ENCODE results near the gene ATP4A.

ATP4A gene

DNA sequence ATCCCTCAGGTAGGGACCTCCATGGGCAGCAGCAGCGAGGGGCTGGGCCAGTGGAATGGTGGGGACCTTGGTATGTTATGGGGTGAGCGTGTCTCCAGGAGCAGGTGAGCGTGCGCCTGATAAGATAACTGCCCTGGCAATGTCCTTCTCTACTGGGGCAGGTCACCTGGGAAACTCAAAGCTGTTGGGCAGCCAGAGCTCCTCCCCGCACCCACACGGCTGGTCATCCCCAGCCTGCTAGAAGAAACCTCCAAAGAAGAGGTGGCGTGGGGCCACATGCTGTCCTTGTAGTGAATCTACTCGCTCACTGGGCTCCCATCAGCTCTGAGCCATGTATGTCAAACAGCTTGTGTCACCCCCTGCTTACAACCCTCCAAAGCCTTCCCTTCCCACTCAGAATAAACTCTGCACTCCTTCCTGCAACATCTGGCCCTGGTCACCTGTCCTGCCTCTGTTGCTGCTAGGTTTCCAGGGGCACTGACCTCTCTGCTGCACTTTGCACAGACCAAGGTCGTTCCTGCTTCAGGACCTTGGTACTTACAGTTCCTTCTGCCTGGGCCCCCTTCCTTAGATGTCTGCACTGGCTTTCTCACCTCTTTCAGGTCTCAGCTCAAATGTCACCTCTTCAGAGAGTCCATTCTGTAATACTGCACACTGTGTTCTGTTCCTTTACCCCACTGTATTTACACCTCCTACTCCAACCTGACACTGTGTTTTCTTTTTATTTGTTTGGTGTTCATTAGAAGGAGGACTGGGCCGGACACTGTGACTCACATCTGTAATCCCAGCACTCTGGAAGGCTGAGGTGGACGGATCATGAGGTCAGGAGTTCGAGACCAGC, 1.8 kb upstream of the ATP4A start:
- DNase-seq: no peak

DNA sequence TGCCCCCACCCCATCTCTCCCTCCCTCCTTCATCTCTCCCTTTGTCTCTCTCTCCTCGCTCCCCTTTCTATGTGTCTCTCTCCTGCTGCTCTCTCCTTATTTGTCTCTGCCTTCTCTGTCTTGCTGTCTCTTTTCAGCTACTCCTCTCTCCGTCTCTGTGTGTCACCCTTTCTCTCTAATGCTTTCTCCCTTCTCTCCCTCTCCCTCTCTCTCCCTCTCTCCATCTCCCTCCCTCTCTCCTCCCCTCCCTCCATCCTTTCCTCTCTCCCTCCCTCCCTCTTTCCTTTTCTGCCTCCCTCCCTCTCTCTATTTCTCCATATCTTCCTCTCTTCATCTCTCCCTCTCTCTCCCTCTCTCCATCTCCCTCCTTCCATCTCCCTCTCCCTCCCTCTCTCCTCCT, 682 bp downstream of the ATP4A start:
- no peak for DNase-seq

DNA sequence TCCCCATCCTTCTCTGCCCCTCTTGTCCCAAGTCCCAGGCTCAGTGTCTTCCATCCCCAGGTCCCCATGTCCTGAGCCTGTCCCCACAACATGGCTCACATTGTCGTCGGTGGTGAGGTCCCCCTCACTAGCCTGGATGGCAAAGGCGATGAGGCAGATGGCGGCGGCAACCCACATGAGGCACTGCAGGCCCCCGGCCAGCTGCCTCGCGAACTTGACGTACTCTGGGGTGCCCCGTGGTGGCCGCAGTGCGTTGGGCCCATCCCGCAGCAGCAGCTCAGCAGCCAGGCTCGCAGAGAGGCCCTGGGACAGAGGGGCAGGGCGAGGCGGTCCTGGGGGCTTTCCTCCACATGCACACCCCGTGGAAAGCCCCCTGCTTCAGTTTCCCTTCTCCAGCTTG, 1.1 kb downstream of the ATP4A start:
- no peak for DNase-seq

DNA sequence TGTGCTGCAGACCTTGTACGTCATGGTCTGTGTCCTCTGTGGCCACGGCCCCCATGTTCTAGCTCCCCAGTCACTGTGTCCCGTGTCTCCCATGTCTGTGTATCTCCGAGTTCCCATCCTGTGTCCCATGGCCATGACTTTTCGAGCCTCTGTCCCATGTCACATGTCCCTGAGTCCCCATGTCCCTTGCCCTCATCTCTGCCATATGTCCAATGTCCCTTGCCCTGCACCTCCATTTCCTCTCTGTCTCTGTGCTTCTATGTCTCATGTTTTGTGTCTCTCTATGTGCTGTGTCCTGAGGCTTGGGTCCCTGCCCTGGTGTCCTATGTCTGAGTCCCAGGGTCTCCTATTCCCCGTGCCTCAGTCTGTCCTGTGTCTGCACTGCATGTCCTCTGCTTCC, 2.0 kb downstream of the ATP4A start:
- no peak for DNase-seq

DNA sequence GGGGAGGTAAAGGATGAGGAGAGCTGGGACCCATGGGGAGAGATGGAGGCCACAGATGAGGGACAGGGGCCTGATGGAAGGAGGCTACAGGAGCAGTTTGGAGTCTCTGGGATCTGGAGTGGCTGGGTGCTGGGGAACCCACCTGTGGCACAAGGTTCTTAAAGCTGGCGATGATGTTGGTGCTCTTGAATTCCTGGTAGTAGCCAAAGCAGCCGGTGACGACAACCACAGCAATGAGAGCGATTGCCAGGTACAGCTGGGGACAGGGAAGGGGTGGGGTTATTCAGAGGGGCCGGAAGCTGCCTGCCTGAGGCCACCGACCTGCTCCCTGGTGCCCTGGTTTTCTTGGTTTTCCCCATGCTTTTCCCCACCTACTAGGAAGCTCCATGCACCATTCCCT, 2.8 kb downstream of the ATP4A start:
- DNase-seq: no peak

DNA sequence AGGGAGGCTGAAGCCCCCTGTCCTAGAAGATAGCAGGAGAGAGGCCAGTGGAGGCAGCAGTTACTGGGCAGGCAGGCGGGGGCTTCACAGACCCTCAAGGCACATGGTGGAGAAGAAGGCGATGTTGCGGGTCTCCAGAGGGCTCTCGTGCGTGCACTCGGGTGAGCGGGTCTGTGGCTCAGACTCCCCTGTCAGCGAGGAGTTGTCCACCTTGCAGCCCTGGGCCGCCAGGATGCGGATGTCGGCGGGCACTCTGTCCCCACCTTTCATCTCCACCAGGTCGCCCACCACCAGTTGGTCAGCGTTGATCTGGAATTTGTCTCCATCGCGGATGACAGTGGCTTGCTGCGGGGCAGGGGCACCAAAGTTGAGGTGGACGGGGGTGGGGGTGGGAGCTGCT, 3.2 kb downstream of the ATP4A start:
- DNase-seq: no peak

DNA sequence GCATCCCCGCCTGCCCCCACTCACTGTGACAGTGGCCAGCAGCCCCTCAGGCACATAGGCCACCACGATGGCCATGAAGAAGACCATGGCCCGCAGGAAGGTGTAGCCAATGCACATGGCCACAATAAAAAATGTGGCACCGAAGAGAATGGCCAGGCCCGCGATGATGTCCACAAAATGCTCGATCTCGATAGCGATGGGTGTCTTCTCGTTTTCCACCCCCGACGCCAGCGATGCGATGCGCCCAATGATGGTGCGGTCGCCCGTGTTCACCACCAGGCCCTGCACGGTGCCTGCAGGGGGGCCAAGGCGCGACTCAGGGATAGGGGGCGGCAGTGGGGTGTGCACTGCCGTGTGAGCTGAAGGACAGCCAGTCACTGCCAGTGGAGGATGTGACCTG, 3.7 kb downstream of the ATP4A start:
- no peak for DNase-seq

DNA sequence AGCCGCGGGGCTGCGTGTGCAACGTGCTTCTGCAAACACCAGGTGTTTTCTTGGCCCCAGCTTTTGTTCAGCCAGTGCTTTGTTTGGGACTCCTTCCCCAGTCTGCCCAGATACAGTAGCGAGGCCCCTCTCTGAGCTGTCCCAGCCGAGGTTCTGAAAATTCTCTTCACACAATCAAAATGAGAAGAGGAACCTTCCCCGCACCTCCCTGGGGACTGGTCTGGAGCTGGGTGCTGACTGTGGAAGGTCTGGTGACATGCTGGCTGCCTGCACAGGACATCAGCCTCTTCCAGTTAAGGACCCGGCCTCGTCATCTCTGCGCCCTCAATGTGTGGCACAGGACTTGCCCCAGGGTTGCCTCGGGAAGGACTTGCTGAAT, 4.2 kb downstream of the ATP4A start:
- no peak for DNase-seq

DNA sequence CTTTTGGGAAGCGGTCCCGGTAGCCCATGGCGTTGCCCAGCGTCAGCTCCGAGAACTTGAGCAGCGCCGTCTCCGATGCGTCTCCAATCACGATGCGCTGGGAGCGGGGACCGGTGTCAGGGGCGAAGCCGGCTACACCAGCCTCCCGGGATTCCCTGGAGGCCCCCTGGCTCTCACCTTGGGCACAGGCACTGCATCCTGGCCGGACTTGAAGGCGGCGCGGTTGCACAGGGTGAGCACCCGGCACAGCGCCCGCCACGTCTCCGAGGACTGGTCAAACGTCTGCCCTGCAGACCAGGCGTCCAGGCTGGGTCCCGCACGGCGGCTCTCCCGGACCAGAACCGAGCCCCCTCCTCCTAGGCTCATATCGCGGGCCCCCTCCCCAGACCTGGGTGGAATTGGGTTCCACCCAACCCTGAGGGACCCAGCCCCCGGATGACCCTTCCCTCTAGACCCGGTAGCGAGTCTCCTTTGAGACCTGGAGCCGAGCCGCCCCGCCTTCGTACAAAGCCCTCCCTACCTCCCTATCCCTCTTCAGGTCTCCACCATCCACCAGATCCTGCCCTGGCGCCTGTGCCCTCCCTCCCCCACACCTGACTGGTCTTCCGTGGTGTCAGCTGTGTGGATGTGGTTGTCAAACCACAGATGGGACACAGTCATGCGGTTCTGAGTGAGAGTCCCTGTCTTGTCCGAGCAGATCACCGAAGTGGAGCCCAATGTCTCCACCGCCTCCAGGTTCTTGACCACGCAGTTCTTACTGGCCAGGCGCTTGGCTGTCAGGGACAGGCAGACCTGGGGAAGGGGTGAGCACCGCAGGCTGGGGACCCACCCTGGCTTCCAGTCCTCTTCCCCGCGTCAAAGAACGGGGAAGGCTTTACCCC, 4.8 kb downstream of the ATP4A start:
- DNase-seq: no peak

DNA sequence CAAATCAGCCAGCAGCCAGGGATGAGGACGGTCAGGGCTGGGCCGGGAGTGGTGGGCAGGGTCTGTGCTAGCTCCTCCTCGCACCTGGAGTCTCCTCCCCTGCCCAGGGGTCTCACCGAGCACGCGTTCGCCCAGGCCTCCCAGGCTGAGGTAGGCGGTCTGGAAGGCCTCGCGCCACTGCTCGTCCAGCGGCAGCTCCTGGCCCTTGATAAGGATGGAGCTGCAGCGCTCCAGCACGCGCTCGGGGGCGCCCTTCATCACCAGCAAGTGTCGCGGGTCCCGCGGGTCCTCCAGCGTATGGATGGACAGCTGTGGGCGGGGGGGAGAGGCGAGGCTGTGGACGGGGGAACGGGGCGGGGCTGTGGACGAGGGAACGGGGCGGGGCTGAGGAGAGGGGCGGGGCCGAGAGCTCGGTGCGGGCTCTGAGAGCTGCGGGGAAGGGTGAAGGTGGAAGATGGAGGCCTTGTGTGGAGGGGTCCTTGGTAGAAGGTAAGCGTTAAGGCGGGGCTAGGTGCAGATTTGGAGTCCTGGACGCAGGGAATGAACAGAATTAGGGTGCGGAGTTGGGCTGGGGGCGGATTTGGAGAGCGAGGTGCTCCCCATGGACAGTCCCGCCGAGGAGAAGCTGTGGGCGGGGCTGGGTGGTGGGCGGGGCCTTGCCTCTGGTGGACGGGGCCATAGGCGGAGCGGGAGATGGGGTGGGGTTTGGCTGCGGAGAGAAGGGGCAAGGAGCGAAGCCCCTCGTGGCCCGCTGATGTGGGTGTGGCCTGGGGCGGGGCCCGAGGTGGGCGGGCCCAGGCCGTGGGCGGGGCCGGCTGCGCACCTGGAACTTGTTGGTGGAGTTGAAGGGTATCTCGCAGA, 5.7 kb downstream of the ATP4A start:
- peak; percentile 50 to 59 for DNase-seq

DNA sequence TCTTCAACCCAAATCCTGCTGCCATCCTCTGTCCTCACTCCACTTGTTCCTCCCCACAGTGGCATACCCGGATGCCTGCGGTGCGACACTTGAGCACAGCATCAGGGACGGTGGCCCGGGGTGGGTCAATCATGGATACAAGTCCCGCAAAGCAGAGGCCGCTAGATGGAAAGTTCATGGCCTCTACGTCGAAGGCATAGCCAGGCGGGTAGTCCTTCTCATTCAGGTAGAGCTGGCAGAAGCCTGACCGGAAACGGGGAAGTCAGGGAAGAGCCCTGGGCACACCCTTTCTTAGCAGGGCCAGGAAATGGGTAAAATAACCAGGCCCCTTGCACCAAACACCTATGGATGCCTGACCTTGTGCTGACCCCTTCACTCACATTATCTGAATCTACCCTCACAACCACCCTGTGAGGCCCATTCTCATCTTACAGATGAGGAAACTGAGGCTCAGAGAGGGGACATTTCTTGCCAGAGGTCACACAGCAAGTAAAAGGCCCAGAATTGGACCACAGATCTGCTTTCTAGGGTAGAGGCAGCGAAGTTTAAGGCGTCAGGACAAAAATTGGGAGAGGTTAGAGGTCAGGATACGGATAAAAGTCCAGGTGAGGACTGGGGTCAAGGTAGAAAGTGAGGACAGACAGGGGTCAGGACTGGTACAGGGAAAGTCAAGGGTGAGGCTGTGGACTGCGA, 6.5 kb downstream of the ATP4A start:
- no peak for DNase-seq

DNA sequence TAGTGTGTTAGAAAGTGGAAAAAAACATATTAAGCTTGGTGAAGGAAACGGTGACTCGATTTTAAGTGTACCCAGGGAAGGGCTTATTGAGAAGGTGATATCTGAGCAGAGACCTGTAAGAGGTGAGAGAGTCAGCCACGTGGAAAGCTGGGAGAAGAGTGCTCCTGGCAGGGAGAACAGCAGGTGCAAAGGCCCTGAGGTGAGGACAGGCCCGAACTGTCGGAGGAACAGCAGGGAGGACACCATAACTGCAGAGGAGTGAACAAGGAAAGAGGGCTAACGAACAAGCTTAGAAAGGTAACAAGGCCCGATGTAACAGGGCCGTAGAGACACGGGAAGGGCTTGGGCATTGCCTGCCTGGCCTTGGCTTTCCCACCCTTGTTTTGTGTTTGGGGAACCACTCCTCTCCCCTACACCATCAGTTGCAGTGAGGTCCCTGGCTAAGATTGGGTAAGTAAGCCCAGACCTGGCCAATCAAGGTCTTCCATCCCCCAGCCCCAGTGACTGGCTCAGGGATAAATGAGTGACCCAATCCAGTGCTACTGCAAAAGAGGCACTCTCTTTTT, 7.3 kb downstream of the ATP4A start:
- DNase-seq: no peak

DNA sequence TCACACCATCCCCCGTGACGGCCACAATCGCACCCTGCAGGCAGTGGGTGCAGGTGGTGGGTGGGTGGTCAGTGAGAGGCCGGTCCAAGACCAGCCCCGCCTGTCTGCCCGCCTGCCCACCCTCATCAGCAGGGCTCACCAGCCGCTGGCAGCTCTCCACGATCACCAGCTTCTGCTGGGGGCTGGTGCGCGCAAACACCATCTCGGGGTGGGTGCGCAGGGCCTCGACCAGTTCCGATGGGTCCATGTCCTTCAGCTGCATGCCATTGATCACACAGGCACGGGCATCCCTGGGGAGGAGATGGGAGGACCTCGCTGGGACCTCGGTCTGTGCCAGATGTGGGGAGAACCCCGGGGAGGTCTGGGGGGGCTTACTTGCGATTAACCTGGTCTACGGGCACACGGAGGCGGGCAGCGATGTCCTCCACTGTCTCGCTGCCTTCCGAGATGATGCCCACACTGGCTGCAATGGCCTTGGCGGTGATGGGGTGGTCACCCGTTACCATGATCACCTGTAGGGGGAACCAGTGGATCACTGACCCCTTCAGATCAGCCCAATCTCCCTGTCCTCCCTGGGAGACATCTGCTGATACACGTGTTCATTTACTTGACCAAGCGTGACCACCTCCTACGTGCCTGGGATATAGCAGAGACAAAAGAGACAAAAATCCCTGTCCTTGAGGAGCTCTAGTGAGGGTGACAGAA, 8.0 kb downstream of the ATP4A start:
- DNase-seq: no peak

DNA sequence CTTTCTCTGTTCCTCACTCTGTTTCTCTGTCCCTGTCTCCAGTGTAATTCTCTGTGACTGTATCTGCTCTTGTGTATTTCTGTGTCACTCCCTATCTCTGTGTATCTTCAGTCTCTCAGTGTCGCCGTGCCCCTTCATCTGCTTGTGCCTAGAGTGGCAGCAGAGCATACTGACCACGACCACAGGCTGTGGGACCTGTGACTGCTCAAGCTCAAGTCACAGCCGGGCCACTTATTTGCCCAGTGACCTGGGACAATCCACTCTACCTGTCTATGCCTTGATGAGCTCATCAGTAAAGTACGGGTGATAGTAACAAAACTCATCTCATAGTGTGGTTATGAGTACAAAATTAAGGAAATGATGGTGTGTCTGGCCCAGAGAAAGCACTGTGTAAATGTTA, 9.4 kb downstream of the ATP4A start:
- DNase-seq: no peak

DNA sequence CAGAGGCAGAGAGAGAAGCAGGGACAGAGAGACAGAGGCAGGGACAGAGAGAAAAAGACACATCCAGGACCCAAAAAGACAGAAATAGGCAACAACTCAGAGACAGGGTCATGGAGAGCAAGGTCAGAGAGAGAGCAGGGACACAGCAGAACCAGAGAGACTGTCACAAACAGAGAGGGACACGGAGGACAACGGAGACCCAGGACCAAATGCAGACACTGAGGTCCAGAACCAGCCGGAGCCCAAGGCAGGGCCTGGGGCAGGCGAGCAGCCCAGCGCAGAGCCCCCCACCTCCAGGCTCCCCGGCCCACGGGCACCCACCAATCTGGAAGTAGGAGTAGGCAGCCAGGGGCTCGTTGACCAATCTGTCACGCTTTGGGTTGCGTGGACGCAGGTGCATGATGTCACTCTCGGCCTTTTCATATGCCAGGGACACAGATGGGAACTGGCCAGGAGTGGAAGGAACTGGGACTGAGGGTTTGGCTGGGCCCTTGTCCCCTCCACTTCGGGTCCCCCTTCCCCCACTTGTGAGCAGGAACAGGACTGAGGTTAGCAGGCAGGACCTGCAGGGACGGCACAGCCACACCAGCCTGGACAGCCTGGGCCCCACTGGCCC, 10.0 kb downstream of the ATP4A start:
- DNase-seq: no peak

DNA sequence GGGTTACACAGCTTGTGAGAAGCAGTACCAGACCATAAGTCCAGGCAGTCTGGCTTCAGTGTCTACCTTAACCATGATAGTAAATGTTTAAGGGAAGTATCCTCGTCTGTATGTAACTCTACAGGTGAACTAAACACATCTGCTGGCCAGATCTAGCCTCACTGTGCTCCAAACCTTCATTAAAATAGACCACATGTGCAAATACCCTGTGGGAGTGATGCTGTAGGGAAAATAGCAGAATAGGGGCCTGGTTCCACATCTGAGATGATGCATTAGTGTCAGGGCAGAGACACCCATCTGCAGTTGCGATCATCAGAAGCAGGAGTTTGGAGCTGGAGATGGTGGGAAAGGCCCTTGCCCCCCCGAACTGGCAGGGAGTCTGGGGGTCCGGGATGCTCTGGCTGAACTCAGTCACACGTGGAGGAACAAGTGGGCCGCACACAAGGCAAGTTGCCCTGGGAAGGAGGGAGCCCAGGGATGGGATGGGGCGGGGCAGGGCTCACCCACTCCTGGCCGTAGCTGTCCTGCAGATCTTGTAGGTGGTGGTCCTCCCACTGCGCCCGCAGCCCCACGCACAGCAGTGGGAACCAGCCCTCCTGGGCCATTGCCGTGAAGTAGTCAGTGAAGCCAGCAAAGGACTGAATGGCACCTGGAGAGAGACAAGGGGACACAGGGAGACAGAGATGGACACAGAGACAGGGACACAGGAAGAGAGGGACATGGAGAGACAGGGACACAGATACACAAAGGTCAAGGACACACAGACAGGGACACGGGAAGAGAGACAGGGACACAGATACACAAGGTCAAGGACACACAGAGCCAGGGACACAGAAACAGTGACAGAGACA, 10.7 kb downstream of the ATP4A start:
- no peak for DNase-seq

DNA sequence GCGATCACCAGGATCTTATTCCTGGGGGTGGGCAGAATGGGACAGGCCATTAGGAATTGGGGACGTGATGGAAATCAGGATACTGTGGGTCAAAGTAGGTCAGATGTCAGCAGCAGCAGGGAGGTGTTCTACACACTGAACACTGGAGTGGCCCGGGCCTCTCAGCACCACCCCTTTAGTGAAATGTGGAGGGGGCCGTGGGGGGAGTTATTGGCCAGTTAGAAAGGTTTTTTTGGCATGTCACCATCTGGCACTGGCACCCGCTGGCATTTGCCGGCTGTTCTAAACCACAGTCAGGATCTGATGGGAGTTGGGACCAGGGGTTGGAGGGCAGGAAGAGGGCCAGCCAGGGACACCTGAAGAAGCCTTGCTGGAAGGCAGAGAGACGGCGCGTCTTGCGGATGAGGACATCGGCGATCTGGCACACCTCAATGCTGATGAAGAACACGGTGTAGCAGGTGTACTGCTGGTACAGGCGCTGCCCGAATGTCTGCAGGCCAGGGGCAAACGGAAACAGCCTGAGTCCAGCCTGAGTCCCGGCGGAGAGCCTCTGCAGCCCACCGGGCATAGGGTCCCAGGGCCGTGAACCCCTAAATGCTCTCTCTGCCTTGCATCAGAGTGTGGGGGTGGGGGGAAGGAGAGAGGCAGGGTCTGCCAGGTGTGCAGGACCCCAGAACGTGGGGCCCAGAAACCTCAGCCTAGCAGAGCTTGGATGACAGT, 12.2 kb downstream of the ATP4A start:
- DNase-seq: no peak

DNA sequence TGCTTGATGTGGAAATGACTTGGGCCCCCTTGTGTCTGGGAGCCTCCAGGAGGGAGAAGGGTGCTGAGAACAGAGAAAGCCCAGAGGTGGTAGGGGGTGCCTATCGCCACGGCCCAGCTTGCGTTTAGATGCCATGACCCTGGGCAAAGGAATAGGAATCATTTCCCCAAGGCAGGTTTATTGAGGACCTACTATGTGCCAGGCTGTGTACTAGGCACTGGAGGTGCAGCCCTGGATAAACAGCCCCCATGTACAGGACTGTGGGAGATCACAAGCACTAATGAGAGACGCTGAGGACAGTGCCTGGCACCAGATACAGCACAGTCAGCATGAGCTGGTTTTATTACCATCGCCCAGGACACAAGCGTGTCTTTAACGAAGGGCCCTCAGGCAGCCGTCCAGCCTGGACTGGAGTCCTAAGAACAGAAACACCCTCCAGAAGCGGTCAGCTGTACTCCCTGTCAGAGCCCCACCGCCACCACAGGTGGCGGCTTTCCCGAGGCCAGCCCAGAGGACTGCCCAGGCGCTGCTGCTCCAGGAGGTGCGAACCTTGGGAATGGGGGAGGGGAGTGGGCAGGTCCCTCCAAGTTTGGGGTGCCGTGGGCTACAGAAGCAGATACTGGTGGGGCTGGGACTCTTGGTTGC, 13.5 kb downstream of the ATP4A start:
- DNase-seq: no peak
